Duodenal mucosa (tissue), 2 donors: Measurements from ENCODE around the gene UTP20.

Experiments used
- H3K27ac ChIP-seq: one replicate; pipeline ENCODE4 v1.7.0; 2013; ENCODE audit warnings: low read depth, low read length
- H3K27me3 ChIP-seq, 2 donors: one replicate each; pipeline ENCODE4 v1.7.0; 2013; ENCODE audit warnings: low read length in 2 of 2, control low read depth in 1 of 2; ENCODE audit not compliant: insufficient read depth in 2 of 2, control insufficient read depth in 1 of 2
- H3K36me3 ChIP-seq, 2 donors: one replicate each; pipeline ENCODE4 v1.7.0; 2013; ENCODE audit warnings: low read length in 2 of 2, control low read depth in 1 of 2; ENCODE audit not compliant: insufficient read depth in 2 of 2, control insufficient read depth in 1 of 2
- H3K4me1 ChIP-seq, 2 donors: one replicate each; pipeline ENCODE4 v1.7.0; 2013; ENCODE audit warnings: low read length in 2 of 2, control low read depth in 1 of 2; ENCODE audit not compliant: insufficient read depth in 2 of 2, control insufficient read depth in 1 of 2
- H3K4me3 ChIP-seq, 2 donors: one replicate each; pipeline ENCODE4 v1.7.0; 2013; ENCODE audit warnings: low read length in 2 of 2, low read depth in 1 of 2
- H3K9ac ChIP-seq, 2 donors: one replicate each; pipeline ENCODE4 v1.7.0; 2013; ENCODE audit warnings: low read length in 2 of 2, low read depth in 1 of 2
- H3K9me3 ChIP-seq, 2 donors: one replicate each; pipeline ENCODE4 v1.7.0; 2013; ENCODE audit warnings: low read length in 2 of 2, control low read depth in 1 of 2; ENCODE audit not compliant: control insufficient read depth in 1 of 2

UTP20 gene

GRCh38 chr12:101322480-101322879 lies 42.6 kb downstream of the UTP20 start:
- H3K4me1 ChIP-seq, result no peaks in the 10 kb centered on the region
- no peak overlapping the region for H3K27ac ChIP-seq
- H3K9me3 ChIP-seq, result no peaks in the 10 kb centered on the region
- H3K36me3 ChIP-seq, result peaks cover 7 to 22% of the 10 kb centered on the region in 2 donors
- H3K27me3 ChIP-seq, result no peaks in the 10 kb centered on the region
- no peak overlapping the region for H3K4me3 ChIP-seq
- no peak overlapping the region for H3K9ac ChIP-seq

GRCh38 chr12:101323255-101323654 lies 43.4 kb downstream of the UTP20 start:
- Histone ChIP-seq H3K4me3 (no peak overlapping the region), H3K36me3 (peaks cover 8 to 29% of the 10 kb centered on the region in 2 donors), H3K27ac (no peak overlapping the region), H3K9me3 (no peaks in the 10 kb centered on the region), H3K4me1 (no peaks in the 10 kb centered on the region), H3K9ac (no peak overlapping the region), H3K27me3 (no peaks in the 10 kb centered on the region)

- peaks cover 11 to 44% of the 10 kb centered on the region in 2 donors for H3K36me3 ChIP-seq
These were observed 45.7 kb downstream of the UTP20 start for GRCh38 chr12:101325590-101325989.

GRCh38 chr12:101327051-101327450 lies 47.1 kb downstream of the UTP20 start:
- no peaks in the 10 kb centered on the region for H3K9me3 ChIP-seq
- peaks cover 11 to 44% of the 10 kb centered on the region in 2 donors for H3K36me3 ChIP-seq
- no peak overlapping the region for H3K27ac ChIP-seq
- no peaks in the 10 kb centered on the region for H3K27me3 ChIP-seq
- H3K4me1 ChIP-seq, result no peaks in the 10 kb centered on the region
- H3K4me3 ChIP-seq, result no peak overlapping the region
- H3K9ac ChIP-seq, result no peak overlapping the region

More at GRCh38 chr12:101325590-101325989, 45.7 kb downstream of the UTP20 start:
- H3K9ac ChIP-seq, result no peak overlapping the region
- no peak overlapping the region for H3K4me3 ChIP-seq
- no peaks in the 10 kb centered on the region for H3K27me3 ChIP-seq
- H3K4me1 ChIP-seq, result no peaks in the 10 kb centered on the region
- H3K27ac ChIP-seq, result no peak overlapping the region
- no peaks in the 10 kb centered on the region for H3K9me3 ChIP-seq

- Histone ChIP-seq H3K4me3 (no peak overlapping the region), H3K9ac (no peak overlapping the region), H3K27me3 (no peaks in the 10 kb centered on the region), H3K36me3 (peaks cover 11 to 40% of the 10 kb centered on the region in 2 donors), H3K4me1 (no peaks in the 10 kb centered on the region), H3K9me3 (no peaks in the 10 kb centered on the region), H3K27ac (no peak overlapping the region)
These were observed 47.6 kb downstream of the UTP20 start for GRCh38 chr12:101327546-101327945.

- no peak overlapping the region for H3K9ac ChIP-seq
- no peaks in the 10 kb centered on the region for H3K27me3 ChIP-seq
- H3K4me1 ChIP-seq, result no peaks in the 10 kb centered on the region
- H3K9me3 ChIP-seq, result no peaks in the 10 kb centered on the region
- peaks cover 11 to 47% of the 10 kb centered on the region in 2 donors for H3K36me3 ChIP-seq
- no peak overlapping the region for H3K4me3 ChIP-seq
- no peak overlapping the region for H3K27ac ChIP-seq
These were observed 49.0 kb downstream of the UTP20 start for GRCh38 chr12:101328917-101329316.

GRCh38 chr12:101330631-101331030 lies 50.7 kb downstream of the UTP20 start:
- Histone ChIP-seq H3K9me3 (no peaks in the 10 kb centered on the region), H3K27ac (no peak overlapping the region), H3K9ac (no peak overlapping the region), H3K4me1 (no peaks in the 10 kb centered on the region), H3K4me3 (no peak overlapping the region), H3K27me3 (no peaks in the 10 kb centered on the region), H3K36me3 (peaks cover 11 to 43% of the 10 kb centered on the region in 2 donors)

GRCh38 chr12:101336437-101336836 lies 56.5 kb downstream of the UTP20 start:
- H3K36me3 ChIP-seq, result peaks cover 3 to 39% of the 10 kb centered on the region in 2 donors
- H3K4me3 ChIP-seq, result no peak overlapping the region
- H3K9ac ChIP-seq, result no peak overlapping the region
- no peaks in the 10 kb centered on the region for H3K27me3 ChIP-seq
- no peaks in the 10 kb centered on the region for H3K4me1 ChIP-seq
- no peak overlapping the region for H3K27ac ChIP-seq
- H3K9me3 ChIP-seq, result no peaks in the 10 kb centered on the region

- Histone ChIP-seq H3K9ac (no peak overlapping the region), H3K27me3 (no peaks in the 10 kb centered on the region), H3K9me3 (no peaks in the 10 kb centered on the region), H3K36me3 (peaks cover 3 to 48% of the 10 kb centered on the region in 2 donors), H3K4me3 (no peak overlapping the region), H3K27ac (no peak overlapping the region), H3K4me1 (no peaks in the 10 kb centered on the region)
These were observed 58.2 kb downstream of the UTP20 start for GRCh38 chr12:101338087-101338486.

GRCh38 chr12:101343893-101344292 lies 64.0 kb downstream of the UTP20 start:
- Histone ChIP-seq H3K9ac (no peak overlapping the region), H3K36me3 (peaks cover 12 to 62% of the 10 kb centered on the region in 2 donors), H3K4me3 (no peak overlapping the region), H3K27ac (no peak overlapping the region), H3K9me3 (no peaks in the 10 kb centered on the region), H3K4me1 (no peaks in the 10 kb centered on the region), H3K27me3 (no peaks in the 10 kb centered on the region)

GRCh38 chr12:101351682-101352081 lies 71.8 kb downstream of the UTP20 start:
- Histone ChIP-seq H3K4me1 (no peaks in the 10 kb centered on the region), H3K4me3 (no peak overlapping the region), H3K9ac (no peak overlapping the region), H3K36me3 (peaks cover 12 to 50% of the 10 kb centered on the region in 2 donors), H3K27ac (no peak overlapping the region), H3K9me3 (no peaks in the 10 kb centered on the region), H3K27me3 (no peaks in the 10 kb centered on the region)
